Left renal pelvis (tissue), 4 donors: ENCODE results near the gene MEAF6. TPM values are rescaled to one million over a fixed set of nuclear protein-coding genes. Genes with fewer than 3 reads are reported as not detected.
"Not testable (repeated sequence)": the region's sequence is repeated elsewhere in the genome, so short reads cannot be mapped to it uniquely, and the experiment has no call there.

Experiments
- DNase-seq, 4 donors: peaks; one replicate each; pipeline ENCODE4 v3.0.0-alpha.2; 2013; ENCODE audit warnings: low read depth in 4 of 4, low spot score in 3 of 4
- polyA plus RNA-seq, 4 donors: library from polyadenylated mRNA; unstranded; fragments of 120-200 nt; gene quantifications; one replicate each; pipeline ENCODE4 v1.2.1, GENCODE V29; 2013; ENCODE audit not compliant: insufficient read length in 4 of 4

MEAF6 gene
- 100 to 1,000 TPM in 1 of 4 donors, 10 to 100 TPM in 3; 74.2 to 106 (median 96.7) TPM for polyA plus RNA-seq

DNA sequence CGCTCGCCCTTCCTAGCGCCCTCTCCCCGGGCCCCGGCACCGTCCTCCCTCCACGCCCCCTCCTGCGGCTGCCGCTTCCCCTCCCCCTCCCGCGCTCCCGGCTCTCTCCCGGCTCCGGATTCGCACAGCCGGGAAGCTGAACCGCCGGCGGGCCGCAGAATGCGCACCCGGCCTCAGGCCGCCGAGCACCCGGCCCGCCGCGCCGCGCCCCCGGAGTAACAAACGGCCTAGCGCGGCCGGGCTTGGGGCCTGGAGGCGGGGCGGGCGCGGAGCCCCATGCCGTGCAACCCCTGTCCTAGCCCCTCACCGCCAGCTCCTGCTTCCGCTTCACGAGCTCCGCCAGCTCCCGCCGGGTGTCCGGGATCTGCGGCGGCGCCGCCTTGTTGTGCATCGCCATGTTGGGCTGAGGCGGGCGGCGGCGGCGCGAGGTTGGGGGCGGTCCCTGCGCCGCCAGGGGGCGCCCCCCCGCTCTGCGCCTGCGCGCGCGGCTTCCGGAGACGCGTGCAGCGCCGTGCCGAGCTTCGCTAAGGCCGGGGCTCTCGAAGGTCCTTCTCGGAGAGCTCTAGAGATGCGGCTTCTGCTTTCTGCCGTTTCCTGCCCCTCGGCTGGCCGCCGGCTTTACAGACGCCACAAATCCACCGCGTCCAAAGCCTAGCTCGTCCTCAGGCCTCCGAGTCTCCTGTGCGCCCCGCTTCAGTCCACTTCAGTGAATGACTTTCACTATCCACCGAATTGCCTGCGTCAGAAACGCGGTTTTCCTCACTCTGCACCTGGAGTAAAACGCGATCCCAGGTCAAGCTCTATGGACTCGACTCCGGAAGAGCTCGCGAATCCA lies at the start of gene MEAF6:
MEAF6 (minus strand) TSS at position 417 of the 835 bp plus-strand sequence; CDS start at position 397, 20 bp downstream.
- DNase-seq = peak; percentile 70 to 77 (median 74)

DNA sequence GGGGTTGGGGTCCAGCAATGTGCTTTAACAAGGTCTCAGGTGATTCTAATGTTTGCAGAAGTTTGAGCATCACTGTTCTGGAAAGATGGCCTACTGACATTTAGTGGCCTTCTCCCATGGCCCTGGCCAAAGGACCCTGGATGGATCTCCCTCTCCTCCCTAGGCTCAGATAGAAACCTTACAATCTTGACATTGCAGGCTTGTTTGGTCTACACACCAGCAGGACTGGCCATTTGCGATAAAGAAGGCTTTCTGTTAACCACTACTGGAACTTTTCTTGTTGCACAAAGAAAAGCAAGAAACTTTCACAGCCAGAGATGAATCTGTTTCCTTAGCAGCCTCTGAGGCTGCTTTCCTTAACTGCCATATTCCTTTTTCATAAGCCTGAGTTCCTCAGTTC lies 48.4 kb upstream of the MEAF6 start:
- no peak for DNase-seq

DNA sequence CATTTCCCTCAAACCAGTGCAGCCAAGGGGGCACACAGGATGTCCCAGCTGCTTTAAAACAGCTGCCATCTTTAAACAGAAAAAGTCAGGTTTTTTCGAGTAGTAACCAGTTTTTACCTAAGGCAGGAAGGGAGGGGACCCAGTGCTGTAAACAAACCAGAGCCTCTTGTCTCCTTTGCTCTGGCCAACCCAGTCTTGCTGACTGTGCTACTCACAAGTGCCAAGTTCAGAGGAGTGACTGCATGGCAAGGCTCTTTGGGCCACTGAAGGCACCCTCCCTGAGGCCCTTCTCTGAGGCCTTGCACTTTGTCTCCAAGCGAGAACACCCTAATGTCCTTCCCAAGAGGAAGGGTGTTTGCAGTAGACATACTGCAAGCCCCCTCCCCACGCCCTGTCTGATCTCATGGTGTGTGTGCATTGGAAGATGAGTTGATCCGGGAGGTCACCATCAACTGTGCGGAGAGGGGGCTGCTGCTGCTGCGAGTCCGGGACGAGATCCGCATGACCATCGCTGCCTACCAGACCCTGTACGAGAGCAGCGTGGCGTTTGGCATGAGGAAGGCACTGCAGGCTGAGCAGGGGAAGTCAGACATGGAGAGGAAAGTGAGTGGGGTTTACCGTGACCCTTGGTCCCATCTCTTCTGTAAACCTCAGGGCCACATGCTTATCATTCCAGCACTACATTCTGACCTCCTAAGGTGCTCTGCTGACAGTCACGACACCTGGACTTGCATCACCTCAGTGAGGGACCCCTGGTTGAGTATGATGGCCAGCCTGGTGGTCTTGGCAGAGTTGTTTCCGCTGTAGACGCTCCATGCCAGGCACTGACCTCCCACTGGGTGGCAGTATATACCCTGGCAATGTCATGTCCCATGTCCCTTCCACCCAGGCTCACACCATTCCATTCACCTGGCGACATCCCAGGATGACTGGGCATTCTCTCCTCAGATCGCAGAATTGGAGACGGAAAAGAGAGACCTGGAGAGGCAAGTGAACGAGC lies 46.9 kb upstream of the MEAF6 start:
- DNase-seq = no peak

DNA sequence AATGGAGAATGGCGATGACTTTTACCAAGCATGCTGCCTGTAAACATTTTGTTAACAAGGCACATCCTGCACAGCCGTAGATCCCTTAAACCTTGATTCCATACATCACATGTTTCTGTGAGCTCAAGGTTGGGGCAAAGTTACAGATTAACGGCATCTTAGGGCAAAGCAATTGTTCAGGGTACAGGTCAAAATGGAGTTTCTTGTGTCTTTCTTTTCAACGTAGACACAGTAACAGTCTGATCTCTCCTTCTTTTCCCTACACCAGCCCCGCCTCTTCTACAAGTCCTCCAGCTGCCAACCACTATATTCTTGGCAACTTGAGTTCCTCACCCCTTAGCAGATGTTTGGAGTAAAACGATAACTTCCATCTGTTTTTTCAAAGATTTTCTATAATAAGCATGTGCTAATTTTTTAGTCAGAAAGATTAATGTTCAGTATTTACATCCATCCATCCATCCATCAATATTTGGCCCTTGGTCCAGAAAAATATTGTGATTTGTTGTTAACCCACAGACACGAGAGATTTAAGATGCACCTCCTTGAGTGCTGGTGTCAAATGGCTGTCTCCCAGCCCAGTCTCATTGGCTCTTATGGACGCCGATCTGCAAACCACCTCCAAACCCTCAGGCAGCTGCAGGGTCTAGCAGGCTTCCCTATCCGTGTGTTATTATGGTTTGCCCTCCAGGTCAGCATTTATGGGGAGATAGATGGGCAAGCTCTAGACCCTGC lies 46.0 kb upstream of the MEAF6 start:
- DNase-seq = no peak

DNA sequence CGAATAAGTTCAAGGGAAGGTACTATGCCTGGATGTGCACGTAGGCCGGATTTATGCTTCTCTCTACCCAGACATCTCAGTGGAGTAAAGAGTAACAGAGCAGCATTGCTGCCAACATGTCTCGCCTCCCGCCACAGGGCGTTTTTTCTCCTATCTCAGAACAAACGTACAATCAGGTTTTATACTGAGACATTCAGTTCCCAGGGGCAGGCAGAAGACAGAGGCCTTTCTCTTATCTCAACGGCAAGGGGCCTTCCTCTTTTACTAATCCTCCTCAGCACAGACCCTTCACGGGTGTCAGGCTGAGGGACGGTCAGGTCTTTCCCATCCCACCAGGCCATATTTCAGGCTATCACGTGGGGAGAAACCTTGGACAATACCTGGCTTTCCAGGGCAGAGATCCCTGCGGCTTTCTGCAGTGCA lies 45.4 kb upstream of the MEAF6 start:
- not testable (repeated sequence) for DNase-seq

DNA sequence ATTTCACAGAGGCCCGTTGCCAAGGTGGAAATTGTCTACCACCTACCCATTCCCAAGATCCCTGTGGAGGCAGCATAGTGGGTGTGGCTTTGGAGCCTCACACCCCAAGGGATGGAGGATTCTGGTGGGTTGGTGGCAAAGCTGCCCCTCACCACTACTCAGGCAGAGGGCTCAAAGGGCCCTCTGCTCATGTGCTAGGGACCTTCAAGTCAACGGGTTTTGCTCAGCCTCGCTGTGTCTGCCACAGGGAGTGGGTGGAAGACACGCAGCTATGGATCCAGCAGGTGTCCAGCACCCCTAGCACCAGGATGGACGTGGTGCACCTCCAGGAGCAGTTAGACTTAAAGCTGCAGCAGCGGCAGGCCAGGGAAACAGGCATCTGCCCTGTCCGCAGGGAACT lies 44.5 kb upstream of the MEAF6 start:
- DNase-seq = no peak

GRCh38 chr1:37558411-37558810 lies 43.8 kb upstream of the MEAF6 start:
- no peak for DNase-seq

- DNase-seq = no peak
Measured at GRCh38 chr1:37557402-37557801, 42.8 kb upstream of the MEAF6 start.

DNA sequence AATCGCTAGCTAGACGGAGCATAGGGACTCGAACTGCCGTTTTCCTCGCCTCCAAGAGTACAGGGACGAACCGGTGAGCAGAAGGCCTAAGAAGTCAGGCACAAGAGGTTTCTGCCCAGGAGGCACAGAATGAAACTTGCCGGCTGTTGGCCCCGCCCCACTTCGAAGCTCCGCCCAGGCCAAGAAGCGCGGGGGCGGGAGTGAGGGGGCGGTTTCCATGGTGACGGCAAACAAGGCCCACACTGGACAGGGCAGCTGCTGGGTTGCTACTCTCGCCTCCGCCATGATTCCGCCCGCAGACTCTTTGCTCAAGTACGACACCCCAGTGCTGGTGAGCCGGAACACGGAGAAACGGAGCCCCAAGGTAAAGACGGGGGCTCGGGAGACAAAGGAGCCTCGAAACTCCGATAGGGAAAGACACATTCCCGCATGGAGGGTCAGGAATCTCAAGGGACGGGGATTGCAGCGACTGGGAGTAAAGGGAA lies 42.2 kb upstream of the MEAF6 start, which contains the start of gene DNALI1:
DNALI1 (plus strand) TSS at position 229 of the 485 bp plus-strand sequence; CDS start at position 284, 55 bp downstream.
- peak; percentile 73 to 86 (median 76) for DNase-seq

- DNase-seq = peak; percentile 80 to 87 (median 86)
Measured at GRCh38 chr1:37553927-37554808, 39.6 kb upstream of the MEAF6 start, which contains the start of gene SNIP1. TSS of gene SNIP1 (minus strand) at chr1:37554293. CDS start at chr1:37554229, 64 bp downstream.

DNA sequence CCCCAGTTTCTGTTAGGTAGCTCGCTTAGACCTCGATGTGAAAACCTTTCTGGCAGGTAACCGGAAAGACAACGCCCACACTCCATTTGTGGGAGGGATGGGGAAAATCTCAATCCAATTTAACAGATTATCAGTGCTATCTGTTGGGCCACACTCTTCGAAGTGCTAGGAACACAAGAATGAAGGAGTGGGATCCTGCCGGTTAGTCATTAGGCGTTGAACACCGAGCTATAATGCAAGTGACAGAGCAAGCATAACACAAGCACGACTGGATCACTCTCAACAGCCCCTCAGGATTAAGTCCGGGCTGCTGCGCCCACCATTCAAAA lies 39.0 kb upstream of the MEAF6 start:
- no peak for DNase-seq

DNA sequence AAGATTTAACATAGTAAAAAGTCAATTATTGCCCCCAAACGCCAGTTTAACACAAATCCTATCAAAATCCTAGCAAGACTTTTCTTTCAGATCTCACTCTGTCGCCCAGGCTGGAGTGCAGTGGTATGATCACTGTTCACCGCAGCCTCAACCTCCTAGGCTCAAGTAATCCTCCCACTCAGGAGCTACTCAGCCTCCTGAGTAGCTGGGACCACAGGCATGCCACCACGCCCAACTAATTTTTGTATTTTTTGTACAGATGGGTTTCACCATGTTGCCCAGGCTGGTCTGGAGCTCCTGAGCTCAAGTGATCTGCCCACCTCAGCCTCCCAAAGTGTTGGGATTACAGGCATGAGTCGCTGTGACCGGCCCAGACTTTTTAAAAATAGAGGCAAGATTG lies 34.8 kb upstream of the MEAF6 start:
- no peak for DNase-seq

GRCh38 chr1:37545019-37545418 lies 30.5 kb upstream of the MEAF6 start:
- DNase-seq = no peak

GRCh38 chr1:37544530-37544929 lies 30.0 kb upstream of the MEAF6 start:
- no peak for DNase-seq

DNA sequence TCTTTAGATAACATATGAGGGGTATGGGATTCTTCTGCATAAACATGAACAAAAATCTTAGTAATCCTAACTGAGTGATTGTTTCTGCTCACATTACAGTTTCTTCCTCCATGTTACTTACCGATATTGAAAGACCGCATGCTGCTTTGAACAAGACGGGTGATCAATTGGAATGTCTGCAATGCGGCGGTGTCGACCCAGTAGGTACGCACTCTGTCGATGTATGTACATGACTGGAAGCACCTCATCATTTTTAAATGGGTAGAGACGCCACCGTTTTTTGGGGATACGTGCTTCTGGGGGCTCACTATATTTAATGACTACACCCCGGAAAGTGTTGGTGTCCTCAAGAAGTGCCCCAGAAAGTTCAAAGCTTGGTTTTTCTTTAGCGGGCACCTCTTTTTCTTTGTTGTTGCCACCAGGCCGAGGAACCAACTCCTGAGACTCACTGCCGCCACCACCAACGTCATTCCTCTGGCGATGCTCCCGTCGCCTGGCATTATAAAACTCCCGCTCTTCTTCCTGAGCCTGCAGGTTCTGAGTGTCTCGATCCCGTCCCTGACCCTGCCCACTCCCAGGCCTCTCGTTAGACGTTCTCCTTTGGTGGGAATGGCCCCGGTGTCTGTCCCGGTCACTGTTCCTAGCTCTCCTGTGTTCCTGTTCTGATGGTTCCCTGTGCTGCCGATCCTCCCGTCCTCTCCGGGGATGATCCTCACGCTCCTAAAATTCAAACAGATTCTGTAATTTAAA lies 25.6 kb upstream of the MEAF6 start:
- no peak for DNase-seq

GRCh38 chr1:37539154-37539553 lies 24.6 kb upstream of the MEAF6 start:
- DNase-seq = not testable (repeated sequence)

GRCh38 chr1:37537378-37537777 lies 22.8 kb upstream of the MEAF6 start:
- no peak for DNase-seq

DNA sequence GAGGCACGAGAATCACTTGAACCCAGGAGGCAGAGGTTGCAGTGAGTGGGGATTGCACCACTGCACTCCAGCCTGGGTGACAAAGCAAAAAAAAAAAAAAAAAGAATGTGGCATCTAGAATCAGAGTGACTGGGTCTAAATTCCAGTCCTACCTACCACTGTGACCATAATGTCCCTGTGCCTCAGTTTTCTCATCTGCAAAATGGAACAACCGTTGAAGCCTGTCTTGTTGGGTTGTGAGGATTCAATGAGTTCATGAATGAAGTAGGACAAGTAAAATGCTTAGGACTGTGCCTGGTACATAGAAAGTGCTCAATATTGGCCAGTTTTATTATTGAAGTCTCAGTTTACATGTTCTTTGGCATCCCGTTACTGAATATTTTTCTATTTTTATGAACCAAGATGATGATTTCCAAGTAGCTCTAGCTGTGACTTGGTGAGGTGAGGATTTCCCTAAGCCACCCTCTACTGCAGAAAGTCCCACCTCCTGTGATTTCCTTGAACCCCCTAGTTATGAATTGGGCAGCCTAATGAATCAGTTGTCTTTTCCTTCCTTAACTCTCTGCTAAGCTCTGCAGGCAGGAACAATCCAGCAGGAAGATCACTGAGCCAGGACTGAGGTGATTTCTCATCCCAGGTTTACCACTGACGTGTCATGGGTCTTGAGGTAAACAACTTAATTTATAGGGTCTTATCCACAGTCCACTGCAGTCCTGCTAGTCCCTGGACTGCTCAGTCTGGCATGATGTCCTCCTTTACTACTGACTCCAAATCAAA lies 18.9 kb upstream of the MEAF6 start:
- DNase-seq = no peak
